Fibroblast of lung (primary cell): ENCODE results near the gene COQ8B. TPM values are rescaled to one million over a fixed set of nuclear protein-coding genes. Genes with fewer than 3 reads are reported as not detected.

Experiments used
- DNase-seq, 2 donors: peaks; one replicate each; pipeline versions ENCODE4 v3.0.0 to v3.0.0-alpha.2; 2010; ENCODE audit warnings: low read depth in 2 of 2
- H2AFZ ChIP-seq: 2 replicates; pipeline ENCODE4 v1.5.1; 2012; ENCODE audit warnings: low read length, control low read depth, inconsistent platforms
- H3K27ac ChIP-seq: 2 replicates; pipeline ENCODE4 v1.5.1; 2011; ENCODE audit warnings: low read length, control low read depth; ENCODE audit not compliant: insufficient read depth
- H3K27me3 ChIP-seq: 2 replicates; pipeline ENCODE4 v1.5.1; 2011; ENCODE audit warnings: mild to moderate bottlenecking, low read length; ENCODE audit not compliant: control insufficient read depth, insufficient read depth
- H3K36me3 ChIP-seq: 2 replicates; pipeline ENCODE4 v1.5.1; 2011; ENCODE audit warnings: low read length; ENCODE audit not compliant: control insufficient read depth, insufficient read depth
- H3K4me1 ChIP-seq: 2 replicates; pipeline ENCODE4 v1.5.1; 2011; ENCODE audit warnings: low read length; ENCODE audit not compliant: control insufficient read depth, insufficient read depth; ENCODE audit errors: extremely low read depth
- H3K4me2 ChIP-seq: 2 replicates; pipeline ENCODE4 v1.5.1; 2011; ENCODE audit warnings: low read length, control low read depth; ENCODE audit not compliant: insufficient read depth; ENCODE audit errors: extremely low read depth
- H3K4me3 ChIP-seq, 4 experiments: fragments of 200-600 bp in 1 of 4; sonication (generic) in 1 of 4; replicated peaks in 1 of 4; 2 replicates each; pipeline ENCODE4 v1.5.1; 2011 to 2016; ENCODE audit warnings: low read length in 4 of 4, low read depth in 3 of 4, mild to moderate bottlenecking in 3 of 4, control low read depth in 2 of 4, inconsistent platforms in 1 of 4, mixed read lengths in 1 of 4; ENCODE audit not compliant: insufficient read depth in 1 of 4; ENCODE audit errors: control extremely low read depth in 1 of 4
- H3K79me2 ChIP-seq: 2 replicates; pipeline ENCODE4 v1.5.1; 2012; ENCODE audit warnings: mild to moderate bottlenecking, low read length, inconsistent platforms; ENCODE audit not compliant: control insufficient read depth, insufficient read depth
- H3K9ac ChIP-seq: 2 replicates; pipeline ENCODE4 v1.5.1; 2011; ENCODE audit warnings: mild to moderate bottlenecking, low read length, control low read depth; ENCODE audit not compliant: insufficient read depth
- H3K9me3 ChIP-seq: 2 replicates; pipeline ENCODE4 v1.5.1; 2012; ENCODE audit warnings: low read depth, low read length; ENCODE audit not compliant: control insufficient read depth, insufficient read depth
- H4K20me1 ChIP-seq: 2 replicates; pipeline ENCODE4 v1.5.1; 2011; ENCODE audit warnings: low read length; ENCODE audit not compliant: control insufficient read depth, insufficient read depth; ENCODE audit errors: extremely low read depth
- EZH2 ChIP-seq: IDR thresholded peaks from 2 replicates; pipeline ENCODE4 v1.5.1; 2012; ENCODE audit warnings: low read length, control low read depth, mild to moderate bottlenecking; ENCODE audit errors: missing control alignments
- polyA plus RNA-seq, 2 donors: library from polyadenylated mRNA; depleted of rRNA in 1 of 2; stranded (reverse) in 1 of 2; unstranded in 1 of 2; fragments of >200 nt; gene quantifications; 2 replicates each; pipeline ENCODE4 v1.2.1, GENCODE V29; 2011 to 2012; ENCODE audit warnings: missing spikeins in 1 of 2
- total RNA-seq: library from RNA; depleted of rRNA; stranded (reverse); fragments of >200 nt; gene quantifications from 2 replicates; pipeline ENCODE4 v1.2.1, GENCODE V29; 2014
- TF ChIP-seq, protein P1 (sequence below), 2 donors: IDR thresholded peaks in 1 of 2; conservative IDR thresholded peaks in 1 of 2; 1 replicate in 1 of 2; 2 replicates in 1 of 2; pipeline ENCODE4 v1.5.1; 2011 to 2012; ENCODE audit warnings: low read length in 2 of 2, control low read depth in 1 of 2, inconsistent platforms in 1 of 2, low read depth in 1 of 2, mild to moderate bottlenecking in 1 of 2

COQ8B gene
- total and polyA plus RNA-seq, 2 donors (not counting 1 experiment from before 2014, with no cell fraction given): 13.7 to 43.4 TPM

DNA sequence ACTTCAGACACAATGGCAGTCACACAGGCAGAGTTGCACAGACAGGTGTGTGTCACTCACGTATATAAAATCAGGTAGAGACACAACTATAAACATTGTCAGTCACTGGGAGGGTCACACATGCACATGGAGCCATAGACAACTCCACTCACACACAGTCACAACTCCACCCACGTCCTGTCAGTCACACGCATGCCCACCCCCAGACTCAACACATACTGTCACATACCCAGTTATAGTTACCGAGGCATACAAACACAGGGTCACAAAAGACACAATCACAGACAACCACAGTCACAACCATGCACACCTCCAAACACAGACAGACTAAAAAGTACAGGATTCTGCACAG is 27.7 kb downstream of the COQ8B start:
- Histone ChIP-seq H3K27ac (peak overlapping the region; percentile 87), H3K9ac (peak overlapping the region; percentile 90), H3K4me3 (peak overlapping the region; percentile 52 to 98 (median 84)), H3K36me3 (peaks cover 25% of the 10 kb centered on the region), H3K27me3 (no peaks in the 10 kb centered on the region), H3K4me2 (peak overlapping the region; percentile 98), H3K9me3 (no peaks in the 10 kb centered on the region), H3K4me1 (peaks cover 24% of the 10 kb centered on the region), H4K20me1 (peaks cover 4% of the 10 kb centered on the region), H3K79me2 (peaks cover 34% of the 10 kb centered on the region), H2AFZ (no peak overlapping the region)
- no peak for TF ChIP-seq EZH2
- TF ChIP-seq, protein P1, sequence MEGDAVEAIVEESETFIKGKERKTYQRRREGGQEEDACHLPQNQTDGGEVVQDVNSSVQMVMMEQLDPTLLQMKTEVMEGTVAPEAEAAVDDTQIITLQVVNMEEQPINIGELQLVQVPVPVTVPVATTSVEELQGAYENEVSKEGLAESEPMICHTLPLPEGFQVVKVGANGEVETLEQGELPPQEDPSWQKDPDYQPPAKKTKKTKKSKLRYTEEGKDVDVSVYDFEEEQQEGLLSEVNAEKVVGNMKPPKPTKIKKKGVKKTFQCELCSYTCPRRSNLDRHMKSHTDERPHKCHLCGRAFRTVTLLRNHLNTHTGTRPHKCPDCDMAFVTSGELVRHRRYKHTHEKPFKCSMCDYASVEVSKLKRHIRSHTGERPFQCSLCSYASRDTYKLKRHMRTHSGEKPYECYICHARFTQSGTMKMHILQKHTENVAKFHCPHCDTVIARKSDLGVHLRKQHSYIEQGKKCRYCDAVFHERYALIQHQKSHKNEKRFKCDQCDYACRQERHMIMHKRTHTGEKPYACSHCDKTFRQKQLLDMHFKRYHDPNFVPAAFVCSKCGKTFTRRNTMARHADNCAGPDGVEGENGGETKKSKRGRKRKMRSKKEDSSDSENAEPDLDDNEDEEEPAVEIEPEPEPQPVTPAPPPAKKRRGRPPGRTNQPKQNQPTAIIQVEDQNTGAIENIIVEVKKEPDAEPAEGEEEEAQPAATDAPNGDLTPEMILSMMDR (conservative IDR thresholded peaks at IDR 0.05 in 1 of 2, IDR thresholded peaks at IDR 0.05 in 1 of 2; ENCODE audit: low read depth in 1 of 2, low read length in 2 of 2): no peak
- DNase-seq: peak in 1 of 2 donors; percentile 12

DNA sequence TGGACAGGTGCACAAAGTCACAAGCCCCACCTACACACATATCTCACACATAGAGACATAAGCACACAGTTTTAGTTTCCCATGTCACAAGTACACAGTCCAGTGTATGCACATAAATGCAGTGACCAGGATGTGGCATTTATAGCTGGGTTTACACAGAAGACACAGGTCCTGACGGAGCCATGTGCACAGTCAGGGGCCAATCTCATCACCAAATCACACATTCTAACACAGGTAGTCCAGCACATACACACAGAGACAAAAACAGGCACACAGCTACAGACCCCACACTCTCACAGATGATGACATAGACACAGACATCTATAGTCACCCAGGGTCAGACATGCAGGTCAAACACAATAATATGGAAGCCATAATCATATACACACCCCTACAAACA is 28.4 kb downstream of the COQ8B start:
- Histone ChIP-seq H3K4me3 (peak overlapping the region; percentile 52 to 98 (median 84)), H3K36me3 (peaks cover 26% of the 10 kb centered on the region), H3K79me2 (peaks cover 34% of the 10 kb centered on the region), H2AFZ (no peak overlapping the region), H3K27me3 (no peaks in the 10 kb centered on the region), H4K20me1 (peaks cover 4% of the 10 kb centered on the region), H3K27ac (peak overlapping the region; percentile 87), H3K4me1 (peaks cover 24% of the 10 kb centered on the region), H3K9ac (peak overlapping the region; percentile 32), H3K9me3 (no peaks in the 10 kb centered on the region), H3K4me2 (peak overlapping the region; percentile 98)
- TF ChIP-seq, protein P1 (conservative IDR thresholded peaks at IDR 0.05 in 1 of 2, IDR thresholded peaks at IDR 0.05 in 1 of 2; ENCODE audit: low read depth in 1 of 2, low read length in 2 of 2): no peak
- no peak for TF ChIP-seq EZH2
- DNase-seq: no peak

DNA sequence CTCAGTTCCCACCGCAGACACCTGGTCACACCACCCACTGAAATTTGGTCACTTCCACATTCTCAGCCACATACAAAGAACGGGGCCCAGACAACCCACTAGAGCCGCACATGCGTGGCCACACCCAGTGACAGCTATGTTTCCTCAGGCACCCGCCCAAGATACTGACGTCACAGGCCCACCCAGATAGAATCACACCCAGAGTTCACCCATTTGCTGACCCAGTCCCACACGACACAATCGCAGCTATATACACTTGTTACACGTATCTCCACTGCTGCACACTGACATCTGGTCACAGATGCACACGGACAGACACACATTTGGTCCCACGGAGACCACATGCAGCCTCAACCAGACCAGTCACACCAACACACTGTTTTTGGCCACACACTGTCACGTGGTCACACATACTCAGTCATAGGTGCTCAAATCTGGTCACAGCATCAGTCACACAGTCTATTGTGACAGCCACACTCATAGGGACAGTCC is 29.1 kb downstream of the COQ8B start:
- H3K4me2 ChIP-seq: peak overlapping the region; percentile 98
- H3K27ac ChIP-seq: peak overlapping the region; percentile 87
- TF ChIP-seq, protein P1 (conservative IDR thresholded peaks at IDR 0.05 in 1 of 2, IDR thresholded peaks at IDR 0.05 in 1 of 2; ENCODE audit: low read depth in 1 of 2, low read length in 2 of 2): no peak
- no peak for TF ChIP-seq EZH2
- H3K9ac ChIP-seq: peak overlapping the region; percentile 44
- H3K36me3 ChIP-seq: peaks cover 32% of the 10 kb centered on the region
- H2AFZ ChIP-seq: no peak overlapping the region
- H3K4me1 ChIP-seq: peaks cover 24% of the 10 kb centered on the region
- H3K9me3 ChIP-seq: no peaks in the 10 kb centered on the region
- peaks cover 34% of the 10 kb centered on the region for H3K79me2 ChIP-seq
- peak overlapping the region; percentile 52 to 98 (median 84) for H3K4me3 ChIP-seq
- peaks cover 4% of the 10 kb centered on the region for H4K20me1 ChIP-seq
- no peaks in the 10 kb centered on the region for H3K27me3 ChIP-seq
- DNase-seq: peak; percentile 80 to 96
